Stimulated activated CD4-positive, alpha-beta T cell treated with anti-CD3 and anti-CD28 coated beads, TNF-alpha, amount 100 ng/mL, for 4 hours (primary cell): ENCODE results near the gene QRICH2.
"Not testable (repeated sequence)": the region's sequence is repeated elsewhere in the genome, so short reads cannot be mapped to it uniquely, and the experiment has no call there.

ENCODE experiments used
- DNase-seq, 3 experiments: peaks; one replicate each; pipeline ENCODE4 v3.0.0-alpha.2; 2020; ENCODE audit warnings: low read depth in 3 of 3

Gene QRICH2

DNA sequence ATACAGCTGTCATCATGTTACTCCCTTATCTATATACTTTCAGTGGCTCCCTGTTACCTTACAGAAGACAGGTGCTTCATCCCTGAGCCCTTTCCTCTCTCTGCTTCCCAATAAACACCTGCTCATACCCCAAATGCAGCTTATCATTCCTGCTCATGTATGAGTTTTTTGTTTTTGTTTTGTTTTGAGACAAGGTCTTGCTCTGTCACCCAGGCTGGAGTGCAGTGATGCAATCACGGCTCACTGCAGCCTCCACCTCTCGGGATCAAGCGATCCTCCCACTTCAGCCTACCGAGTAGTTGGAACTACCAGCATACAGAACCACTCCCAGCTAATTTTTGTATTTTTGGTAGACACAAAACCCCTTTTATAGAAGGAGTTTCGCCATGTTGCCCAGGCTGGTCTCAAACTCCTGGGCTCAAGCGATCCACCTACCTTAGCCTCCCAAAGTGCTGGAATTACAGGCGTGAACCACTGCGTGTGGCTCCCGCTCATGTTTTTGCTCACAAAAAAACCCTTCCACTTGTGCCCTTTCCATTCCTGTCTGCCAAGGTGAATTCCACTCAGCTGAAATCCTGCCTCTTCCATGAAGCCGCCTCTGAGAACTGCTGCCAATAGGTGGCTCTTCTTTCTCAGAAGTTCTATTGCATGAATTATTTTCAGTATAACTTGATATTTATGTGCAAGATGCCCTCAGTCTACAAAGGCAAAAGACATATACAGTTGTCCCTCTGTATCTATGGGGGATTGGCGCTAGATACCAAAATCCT lies 59.9 kb downstream of the QRICH2 start:
- DNase-seq = no peak

DNA sequence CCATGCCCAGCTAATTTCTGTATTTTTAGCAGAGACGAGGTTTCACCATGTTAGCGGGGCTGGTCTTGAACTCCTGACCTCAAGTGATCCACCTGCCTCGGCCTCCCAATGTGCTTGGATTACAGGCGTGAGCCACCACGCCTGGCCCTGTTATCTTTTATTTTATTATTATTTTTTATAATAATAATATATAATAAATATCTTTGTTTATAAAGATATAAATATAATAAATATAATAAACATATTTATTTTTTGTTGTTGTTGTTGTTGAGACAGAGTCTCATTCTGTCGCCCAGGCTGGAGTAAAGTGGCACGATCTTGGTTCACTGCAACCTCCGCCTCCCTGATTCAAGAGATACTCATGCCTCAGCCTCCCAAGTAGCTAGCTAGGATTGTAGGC lies 60.8 kb downstream of the QRICH2 start:
- no peak for DNase-seq

DNA sequence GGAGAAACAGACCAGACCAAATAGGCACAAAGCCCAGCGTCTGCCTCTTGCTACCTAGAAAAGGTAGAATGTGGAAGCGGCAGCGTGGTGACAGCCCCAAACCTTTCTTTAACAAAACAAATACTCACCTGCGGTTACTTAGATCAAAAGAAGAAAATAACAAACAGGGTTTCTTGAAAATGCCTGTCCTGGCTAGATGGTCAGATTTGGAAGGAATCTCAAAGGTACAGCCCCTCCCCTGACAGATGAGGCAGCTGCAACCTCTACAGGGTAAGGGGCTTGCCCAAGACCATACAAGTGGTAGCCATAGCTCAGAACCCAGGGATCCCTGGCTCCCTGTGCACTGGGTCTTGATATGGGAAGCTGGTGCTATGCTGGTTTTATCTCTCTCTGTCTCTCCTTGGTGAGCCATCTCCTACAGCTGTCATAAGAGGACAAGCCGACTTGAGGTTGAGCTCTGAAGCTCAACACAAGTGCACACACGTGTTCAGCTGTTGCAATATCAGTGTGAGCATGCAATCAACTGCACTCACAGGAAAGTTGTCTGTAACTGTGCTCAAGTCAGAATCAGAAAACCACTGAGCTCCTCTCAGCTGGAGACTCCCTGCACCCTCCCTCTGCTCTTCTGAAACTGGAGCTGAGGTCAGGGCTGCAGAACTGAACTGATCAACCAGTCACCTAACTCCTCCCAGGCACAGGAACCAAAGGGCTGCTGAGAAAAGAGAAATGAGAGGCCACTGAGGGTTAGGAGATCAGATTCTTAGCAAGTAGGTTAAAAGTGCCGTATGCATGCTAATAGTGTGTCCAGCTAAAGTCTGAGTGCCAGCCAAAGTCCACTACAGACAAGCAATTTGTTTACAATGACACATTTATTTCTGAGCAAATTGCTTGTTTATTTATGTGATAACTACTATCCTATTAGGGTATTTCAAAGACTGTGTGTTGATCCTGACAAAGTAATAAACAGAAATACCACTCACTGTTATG lies 61.7 kb downstream of the QRICH2 start:
- no peak for DNase-seq

DNA sequence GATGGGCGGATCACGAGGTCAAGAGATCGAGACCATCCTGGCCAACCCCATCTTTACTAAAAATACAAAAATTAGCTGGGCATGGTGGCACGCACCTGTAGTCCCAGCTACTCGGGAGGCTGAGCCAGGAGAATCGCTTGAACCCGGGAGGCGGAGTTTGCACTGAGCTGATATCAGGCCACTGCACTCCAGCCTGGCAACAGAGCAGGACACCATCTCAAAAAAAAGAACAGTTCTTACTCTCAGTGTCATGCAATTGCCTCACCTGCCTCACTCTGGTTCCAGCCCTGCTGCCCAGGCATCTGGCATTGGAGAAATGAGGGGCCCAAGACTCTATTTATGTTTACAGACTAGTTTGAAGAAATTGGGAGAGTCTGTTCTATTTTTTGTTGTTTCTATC lies 63.4 kb downstream of the QRICH2 start:
- not testable (repeated sequence) for DNase-seq

DNA sequence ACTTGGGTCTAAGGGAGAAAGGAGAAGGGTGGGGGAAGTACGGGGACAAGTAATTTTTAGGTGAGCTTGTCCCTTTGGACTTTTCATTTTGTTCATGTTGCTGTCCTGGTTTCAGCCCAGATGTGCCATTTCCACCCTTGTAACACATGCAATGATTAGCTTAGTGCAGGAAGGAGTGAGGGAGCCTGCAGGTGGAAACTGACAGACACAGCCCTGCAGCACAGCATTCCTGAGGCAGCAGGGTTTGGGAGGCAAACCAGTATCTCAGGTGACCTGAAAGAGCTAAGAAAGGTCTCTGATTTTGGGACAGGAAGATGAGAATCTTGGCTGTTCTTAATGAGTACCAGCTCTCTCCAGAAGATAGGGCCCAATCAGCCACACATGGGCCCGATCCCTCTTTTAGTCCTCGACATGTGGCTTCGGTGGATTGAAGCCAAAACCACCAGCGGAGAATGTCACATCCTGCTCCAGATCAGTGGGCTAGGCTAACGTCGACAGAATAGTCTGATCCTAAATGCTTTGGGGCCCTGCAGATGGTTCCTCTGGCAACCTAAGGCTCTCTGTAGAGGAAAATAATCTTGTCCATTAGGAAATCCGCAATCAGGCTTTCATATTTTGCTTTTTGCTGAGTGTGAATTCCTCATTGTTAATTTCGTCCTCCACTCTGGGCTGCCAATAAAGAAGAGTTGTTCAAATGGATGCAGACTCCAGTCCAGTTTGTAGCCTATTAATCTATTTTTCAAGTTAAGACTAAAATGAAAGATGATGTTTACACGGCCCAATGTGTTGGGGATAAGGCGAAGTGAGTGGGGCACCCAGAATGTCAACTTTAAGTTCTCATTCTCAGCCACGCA lies 64.0 kb downstream of the QRICH2 start:
- DNase-seq = no peak

DNA sequence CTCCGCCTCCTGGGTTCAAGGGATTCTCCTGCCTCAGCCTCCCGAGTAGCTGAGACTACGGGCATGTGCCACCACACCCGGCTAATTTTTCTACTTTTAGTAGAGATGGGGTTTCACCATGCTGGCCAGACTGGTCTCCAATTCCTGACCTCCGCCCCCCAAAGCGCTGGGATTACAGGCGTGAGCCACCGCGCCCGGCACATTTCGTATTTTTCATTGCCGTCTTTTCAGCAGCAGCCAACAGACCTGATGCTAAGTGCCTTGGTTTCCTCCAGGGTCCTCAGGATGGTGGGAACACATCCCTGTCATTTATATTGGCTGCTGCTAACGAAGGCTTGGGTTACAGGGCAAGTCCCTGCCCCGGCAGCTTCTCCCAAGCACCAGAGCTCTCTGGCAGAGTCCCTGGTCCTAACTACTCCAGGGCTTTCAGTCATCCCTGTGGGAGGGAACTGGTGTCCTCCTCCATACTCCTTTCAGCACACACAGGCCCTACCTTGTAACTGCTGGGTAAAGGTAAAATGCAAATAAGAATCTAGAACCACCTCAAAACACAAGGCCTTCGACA lies 66.3 kb downstream of the QRICH2 start:
- no peak for DNase-seq

DNA sequence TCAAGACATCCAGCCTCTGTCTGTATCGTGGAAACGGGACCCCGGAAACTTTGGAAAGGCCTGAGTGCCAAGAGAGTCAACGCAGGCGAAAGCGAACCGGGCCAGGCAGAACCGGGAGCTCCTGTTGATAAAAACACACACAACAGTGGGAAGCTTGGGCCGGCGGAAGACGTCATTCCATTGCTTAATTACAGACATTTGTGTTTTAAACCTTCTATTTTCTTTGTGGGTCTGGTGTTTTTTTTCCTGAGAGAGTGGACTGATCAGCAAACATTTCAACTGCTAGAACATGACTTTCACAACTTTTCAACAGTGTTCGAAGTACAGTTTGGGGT lies 66.9 kb downstream of the QRICH2 start:
- no peak for DNase-seq

DNA sequence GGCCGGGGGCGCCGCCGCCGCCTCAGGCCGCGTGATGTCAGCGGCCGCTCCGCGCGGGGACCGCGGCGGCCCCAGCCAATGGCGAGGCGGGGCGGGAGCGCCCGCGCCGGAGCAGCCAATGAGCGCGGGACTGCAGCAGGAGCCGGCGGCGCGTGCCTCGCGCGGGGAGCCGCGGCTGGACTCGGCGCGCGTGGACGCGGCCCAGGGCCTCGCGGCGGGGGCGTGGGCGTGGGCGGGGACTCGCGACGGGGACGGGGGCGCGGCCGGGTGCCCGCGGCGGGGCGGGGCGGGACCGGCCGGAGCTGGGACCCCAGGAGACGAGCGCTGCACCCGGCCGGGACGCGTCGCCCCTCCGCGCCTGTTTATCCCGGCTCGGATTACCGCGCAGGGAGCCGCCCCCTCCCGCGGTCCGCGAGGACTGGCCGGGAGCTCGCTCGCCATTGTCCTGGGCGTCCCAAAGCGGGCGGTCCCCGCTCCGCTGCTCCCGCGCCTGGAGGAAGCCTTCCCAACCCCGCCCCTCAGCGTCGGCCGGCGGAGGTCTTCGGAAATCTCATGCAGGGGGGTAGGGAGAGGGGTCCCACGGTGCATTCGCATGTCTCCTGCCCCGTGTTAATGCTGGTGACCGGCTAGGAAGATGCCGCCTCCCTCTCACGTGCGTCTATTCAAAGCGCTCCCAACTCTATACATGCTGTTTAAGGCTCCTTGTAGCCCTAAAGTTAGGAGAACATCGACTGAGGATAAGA lies 67.4 kb downstream of the QRICH2 start, which contains the start of gene RNF157:
RNF157 (minus strand) TSS at position 33 of the 743 bp plus-strand sequence. CDS start 253 bp downstream, outside the sequence.
- DNase-seq = peak; percentile 45 to 51 (median 46)

DNA sequence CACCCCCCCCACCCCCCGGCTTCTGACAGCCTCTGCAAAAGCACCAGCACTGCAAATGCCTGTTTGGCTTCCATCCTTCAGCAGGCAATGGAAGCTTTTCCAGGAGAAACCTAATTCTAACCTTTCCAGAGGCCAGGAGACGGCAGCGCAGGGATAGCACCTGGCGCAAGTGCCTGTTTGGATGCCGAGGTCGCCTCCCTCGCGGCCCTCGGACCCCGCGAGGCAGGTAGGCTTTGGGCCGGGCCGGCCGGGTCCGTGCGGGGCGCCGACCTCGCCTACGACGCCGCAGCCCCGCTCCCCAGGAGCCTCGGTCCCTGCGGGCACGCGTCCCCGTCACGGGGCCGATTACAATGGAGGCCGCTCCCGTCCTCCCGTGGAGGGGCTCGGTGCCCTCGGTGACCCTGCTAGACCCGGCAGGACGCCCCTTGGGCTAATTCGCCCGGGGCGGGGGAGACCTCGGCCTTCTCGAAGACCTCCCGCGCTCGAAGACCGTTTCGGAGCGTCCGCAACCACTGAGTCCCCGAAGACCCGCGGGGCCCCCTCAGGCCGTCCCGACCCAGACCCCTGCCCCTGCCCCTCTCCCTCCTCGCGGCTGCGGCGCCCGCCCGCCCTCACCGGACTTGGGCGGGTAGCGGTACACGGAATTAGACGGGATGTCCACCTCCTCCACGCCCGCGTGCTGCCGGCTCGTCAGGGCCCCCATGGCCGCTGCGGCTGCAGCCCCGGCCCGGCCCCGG lies 68.4 kb downstream of the QRICH2 start:
- no peak for DNase-seq

DNA sequence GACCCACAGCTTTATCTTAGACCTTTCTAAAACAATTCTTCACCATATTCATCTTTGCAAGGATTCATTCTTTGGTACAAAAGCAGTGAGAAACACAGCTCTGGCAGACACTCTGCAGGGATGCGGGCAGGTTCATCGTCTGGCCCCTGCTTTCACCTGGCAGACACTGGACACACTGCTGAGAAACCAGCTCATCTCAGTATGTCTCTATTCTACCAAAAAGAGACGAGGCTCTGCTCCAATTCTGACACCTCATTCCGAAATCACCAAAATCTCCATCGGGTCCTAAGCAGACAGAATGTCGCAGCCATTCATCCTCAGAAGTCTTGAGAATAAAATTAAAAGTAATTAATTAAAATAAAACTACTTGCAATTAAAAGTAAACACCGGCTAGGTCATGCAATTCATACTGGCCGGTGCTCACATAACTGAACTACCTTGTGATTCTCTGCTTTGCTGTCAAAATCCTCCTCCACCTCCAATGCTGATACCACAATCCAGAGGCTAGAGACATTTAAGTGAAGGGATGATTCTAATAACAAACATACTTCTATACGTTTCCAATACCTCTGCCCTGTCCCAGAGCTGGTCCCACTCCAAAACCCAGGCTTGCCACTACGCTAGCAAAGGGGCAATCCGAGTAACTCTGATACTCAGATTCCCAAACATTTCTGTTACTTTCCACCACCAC lies 69.1 kb downstream of the QRICH2 start:
- DNase-seq = no peak

DNA sequence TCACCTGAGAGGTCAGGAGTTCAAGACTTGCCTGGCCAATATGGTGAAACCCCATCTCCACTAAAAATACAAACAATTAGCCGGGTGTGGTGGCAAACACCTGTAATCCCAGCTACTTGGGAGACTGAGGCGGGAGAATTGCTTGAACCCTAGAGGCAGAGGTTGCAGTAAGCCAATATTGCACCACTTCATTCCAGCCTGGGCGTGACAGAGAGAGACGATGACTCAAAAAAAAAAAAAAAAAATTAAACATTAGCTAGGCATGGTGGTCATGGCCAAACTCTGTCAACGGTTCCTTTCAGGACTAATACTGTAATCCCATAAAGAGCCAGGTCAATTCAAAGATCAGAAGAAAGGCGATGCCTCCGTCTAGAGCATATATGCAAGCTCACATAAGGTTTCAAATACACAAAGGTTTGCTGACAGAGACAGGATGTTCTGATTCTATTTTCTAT lies 70.2 kb downstream of the QRICH2 start:
- no peak for DNase-seq

DNA sequence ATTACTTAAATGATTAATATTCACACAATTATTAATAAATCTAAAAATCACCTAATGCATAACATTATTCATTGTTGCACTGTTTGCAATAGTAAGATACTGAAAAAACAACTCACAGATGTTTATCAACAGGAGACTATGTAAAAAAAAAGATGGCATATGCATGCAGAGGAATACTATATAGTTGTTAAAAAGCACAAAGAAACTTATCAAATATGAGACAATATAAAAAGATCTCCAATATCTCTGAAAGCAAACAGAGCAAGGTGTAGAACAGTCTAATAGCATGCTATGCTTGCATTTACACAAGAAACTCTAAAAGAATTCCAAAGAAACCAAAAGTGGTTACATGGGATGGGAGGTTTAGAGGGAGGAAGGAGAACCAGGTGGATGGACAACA lies 71.5 kb downstream of the QRICH2 start:
- no peak for DNase-seq

DNA sequence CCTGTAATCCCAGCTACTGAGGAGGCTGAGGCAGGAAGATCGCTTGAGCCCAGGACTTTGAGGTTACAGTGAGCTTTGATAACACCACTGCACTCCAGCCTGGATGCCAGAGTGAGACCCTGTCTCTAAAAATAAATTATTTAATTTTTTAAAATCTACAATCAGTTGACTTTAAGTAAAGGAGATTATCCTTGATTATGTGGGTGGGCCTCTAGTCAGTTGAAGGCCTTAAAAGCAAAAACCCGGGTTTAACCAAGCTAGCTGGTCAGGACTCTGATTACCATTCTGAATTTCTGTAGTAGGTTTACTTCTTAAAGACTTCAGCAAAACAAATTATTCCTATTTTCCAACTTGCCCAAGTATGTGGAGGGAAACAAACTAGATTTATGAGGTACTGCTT lies 72.2 kb downstream of the QRICH2 start:
- no peak for DNase-seq

DNA sequence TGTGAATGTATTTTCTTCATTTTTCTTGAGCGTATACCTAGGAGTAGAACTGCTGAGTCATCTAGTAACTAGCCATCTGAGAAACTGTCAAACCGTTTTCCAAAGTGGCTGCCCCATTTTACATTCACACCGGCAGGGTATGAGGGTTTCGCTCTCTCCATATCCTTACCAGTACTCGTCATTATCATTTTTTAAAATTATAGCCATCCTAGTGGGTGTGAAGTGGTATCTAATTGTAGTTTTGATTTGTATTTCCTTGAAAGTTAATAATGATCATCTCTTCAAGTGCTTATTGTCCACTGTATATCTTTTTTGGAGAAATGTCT lies 73.8 kb downstream of the QRICH2 start:
- DNase-seq = no peak

DNA sequence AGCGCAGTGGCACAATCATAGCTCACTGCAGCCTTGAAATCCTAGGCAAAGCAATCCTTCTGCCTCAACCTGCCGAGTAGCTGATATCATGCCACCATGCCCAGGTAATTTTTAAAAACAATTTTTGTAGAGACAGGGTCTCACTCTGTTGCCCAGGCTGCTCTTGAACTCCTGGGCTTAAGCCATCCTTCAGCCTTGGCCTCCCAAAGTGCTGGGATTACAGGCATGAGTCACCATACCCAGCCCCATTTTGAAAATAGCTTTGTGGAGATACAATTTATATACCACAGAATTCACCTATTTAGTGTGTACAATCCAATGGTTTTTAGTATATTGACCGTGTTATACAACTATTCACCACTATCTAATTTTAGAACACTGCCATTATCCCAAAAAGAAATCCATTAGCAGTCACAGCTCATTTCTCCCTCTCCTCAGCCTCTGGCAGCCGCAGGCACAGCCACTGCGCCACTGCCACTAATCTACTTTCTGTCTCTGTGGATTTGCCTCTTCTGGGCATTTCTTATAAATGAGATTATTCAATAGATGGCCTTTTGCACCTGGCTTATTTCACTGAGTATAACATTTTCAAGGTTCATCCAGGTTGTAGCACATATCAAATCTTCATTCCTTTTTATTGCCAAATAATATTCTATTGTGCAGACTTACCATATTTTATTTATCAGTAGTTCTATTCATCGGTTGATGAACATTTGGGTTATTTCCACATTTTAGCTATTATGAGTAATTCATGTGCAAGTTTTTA lies 74.3 kb downstream of the QRICH2 start:
- no peak for DNase-seq

DNA sequence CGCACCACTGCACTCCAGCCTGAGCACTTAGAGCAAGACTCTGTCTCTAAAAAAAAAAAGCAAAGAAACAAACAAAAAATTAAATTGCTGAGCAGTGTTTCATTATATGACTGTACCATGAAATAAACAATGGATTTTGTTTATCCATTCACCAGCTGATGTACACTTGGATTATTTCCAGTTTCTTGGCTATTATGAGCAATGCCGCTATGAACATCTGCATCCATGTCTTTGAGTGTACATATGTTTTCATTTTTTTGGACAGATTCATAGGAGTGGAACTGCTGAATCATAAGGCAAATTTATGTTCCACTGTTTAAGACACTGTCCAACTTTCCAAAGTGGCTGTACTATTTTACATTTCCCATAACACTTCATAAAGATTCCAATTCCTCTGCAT lies 75.7 kb downstream of the QRICH2 start:
- no peak for DNase-seq

DNA sequence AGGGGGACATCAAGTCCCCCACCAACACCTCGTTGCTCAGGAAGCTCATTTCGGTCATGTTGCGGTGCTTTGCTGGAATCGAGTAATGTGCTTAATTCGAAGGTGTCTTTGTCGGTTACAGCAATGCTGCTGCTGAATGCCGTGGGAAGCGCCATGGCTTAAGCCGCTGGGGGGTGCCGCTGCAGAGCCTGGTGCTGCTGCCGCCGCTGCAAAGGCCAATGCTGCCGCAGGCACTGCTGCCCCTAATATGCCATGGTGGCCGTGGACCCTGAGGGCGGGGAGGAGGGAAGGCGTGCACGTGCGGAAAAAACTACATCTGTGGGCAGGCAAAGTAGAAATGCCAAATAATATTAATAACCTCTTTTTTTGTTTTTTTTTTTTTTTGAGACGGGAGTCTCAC lies 81.3 kb downstream of the QRICH2 start:
- DNase-seq = not testable (repeated sequence)

DNA sequence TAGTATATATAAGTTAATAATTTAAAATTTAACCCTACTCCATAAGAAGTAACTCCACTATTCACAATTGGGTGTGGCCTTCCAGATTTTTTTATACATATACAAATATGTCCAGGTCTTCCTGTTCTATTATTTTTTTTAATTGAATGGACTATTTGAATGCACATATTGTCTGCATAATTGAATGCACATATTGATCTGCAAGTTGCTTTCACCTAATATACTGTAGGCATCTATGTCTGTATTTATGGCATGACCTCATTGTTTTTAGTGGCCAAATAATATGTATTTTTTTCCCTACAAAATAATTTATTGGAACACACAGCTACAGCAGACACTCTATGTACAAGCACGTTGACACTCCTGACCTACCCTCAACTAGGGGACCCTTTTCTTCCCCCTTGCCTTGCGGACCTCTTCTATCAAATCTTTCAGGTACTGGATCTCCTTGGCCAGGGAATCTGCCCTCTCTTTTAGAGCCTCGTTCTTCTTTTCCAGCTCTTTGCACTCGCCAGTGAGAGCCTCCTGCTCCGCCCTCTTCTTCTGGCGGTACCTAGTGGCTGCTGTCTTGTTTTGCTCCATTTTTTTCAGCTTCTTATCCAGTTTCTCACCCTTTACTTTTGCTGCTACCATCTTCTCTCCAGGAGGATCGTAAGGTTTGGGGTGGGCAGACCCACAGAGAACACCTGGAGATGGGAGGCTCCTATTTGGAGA lies 82.5 kb downstream of the QRICH2 start:
- not testable (repeated sequence) for DNase-seq
